ENCODE measurements around the gene TRMT61B.

The TRMT61B gene

DNA sequence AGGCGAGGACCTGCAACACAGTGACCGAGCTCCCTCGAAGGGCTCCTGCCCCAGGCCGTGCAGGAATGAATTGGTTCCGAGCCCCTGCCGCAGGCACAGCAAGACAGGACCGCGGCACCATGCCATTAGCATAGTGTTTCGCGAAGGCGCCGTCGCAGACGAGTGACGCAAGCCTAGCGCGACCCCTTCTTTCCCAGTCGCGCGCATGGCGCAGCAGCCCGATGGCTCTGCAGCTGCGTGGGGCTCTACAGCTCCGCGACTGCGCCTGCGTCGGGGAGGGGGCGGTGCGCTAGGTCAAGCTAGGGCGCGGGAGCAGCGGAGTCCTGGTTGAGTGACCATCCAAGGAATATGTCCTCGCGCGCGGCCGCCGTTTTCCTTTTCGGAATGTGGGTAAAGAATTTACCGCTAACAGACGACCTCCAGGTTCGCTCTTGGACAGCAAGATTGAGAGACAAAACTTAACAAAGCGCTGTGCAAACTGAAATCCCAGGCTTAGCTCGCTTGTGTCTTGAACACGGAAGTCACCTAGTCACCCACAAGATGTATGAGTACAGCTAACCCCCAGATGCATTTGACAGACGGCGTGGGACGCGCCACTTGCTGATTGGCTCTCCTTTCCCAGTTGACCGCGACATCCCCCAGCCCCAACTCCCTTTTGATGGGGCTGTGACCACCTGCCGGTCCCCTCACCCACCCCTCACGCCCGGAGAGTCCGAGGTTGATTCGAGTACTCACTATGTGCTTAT lies at the start of gene TRMT61B:
Gene TRMT61B (minus strand): TSS at position 164 of the 746 bp plus-strand sequence. CDS start 32 bp downstream, at position 132.
- H3K36me3 ChIP-seq (ENCODE audit: control insufficient read depth, low read depth, low read length), result peaks cover 4% of the 10 kb centered on the region
- H3K27me3 ChIP-seq (ENCODE audit: control insufficient read depth, insufficient read depth, low read length), result peaks cover 7% of the 10 kb centered on the region
- peak within 1 kb of the TSS; percentile 77 for H3K27ac ChIP-seq (ENCODE audit: low read length)
- no peaks in the 10 kb centered on the region for H3K9me3 ChIP-seq (ENCODE audit: control insufficient read depth, low read depth, low read length)
- H3K4me3 ChIP-seq (ENCODE audit: low read length), result peak within 1 kb of the TSS; percentile 97
- peak within 1 kb of the TSS; percentile 89 for H3K9ac ChIP-seq (ENCODE audit: low read length)
- no peaks in the 10 kb centered on the region for H3K4me1 ChIP-seq (ENCODE audit: control insufficient read depth, low read depth, low read length)

DNA sequence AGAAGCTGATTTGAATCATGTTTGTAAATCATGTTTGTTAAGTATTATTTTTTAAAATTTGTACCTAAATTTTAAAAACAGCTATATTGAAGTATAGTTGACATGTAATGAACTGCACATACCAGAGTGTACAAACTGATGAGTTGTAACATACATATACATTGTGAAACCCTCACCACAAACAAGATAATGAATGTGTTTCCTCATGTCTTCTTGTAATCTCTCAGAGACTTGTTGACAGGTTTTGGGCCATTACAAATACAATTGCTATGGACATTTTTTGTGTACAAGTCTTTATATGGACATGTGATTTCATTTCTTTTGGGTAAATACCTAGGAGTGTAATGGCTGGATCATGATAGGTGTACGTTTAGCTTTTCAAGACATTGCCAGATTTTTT lies 45.8 kb upstream of the TRMT61B start:
- Histone ChIP-seq H3K9me3 (ENCODE audit: control insufficient read depth, low read depth, low read length) (no peaks in the 10 kb centered on the region), H3K4me3 (ENCODE audit: low read length) (no peak overlapping the region), H3K9ac (ENCODE audit: low read length) (no peak overlapping the region), H3K36me3 (ENCODE audit: control insufficient read depth, low read depth, low read length) (peaks cover 72% of the 10 kb centered on the region), H3K27ac (ENCODE audit: low read length) (no peak overlapping the region), H3K27me3 (ENCODE audit: control insufficient read depth, insufficient read depth, low read length) (no peaks in the 10 kb centered on the region), H3K4me1 (ENCODE audit: control insufficient read depth, low read depth, low read length) (no peaks in the 10 kb centered on the region)

DNA sequence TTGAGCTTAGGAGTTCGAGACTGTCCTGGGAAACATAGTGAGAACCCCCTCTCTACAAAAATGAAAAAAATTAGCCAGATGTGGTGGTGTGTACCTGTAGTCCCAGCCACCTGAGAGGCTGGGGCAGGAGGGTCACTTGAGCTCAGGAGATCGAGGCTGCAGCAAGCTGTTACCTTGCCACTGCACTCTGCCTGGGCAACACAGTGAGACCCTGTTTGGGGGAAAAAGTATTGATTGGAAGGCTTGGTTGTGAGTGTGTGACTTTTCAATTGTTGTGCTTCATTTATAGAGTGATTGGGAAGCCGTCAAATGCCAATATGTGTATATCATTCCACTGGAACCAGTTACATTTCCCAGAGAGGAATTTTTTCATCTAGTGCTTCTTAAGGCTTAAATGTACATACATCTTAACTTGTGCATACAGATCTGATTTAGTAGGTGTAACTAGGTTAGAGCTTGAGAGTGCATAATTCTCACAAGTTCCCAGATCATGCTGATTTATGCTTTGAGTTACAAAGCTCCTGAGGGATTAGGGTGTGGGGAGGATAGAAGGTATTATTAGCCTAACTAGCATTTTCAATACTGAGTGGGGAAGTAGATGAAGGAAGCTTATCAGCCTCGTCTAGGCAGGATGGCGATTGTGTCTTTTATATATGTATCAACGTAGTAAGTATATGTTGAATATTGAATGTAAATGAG lies 39.7 kb upstream of the TRMT61B start:
- Histone ChIP-seq H3K36me3 (ENCODE audit: control insufficient read depth, low read depth, low read length) (peaks cover 74% of the 10 kb centered on the region), H3K4me1 (ENCODE audit: control insufficient read depth, low read depth, low read length) (no peaks in the 10 kb centered on the region), H3K9me3 (ENCODE audit: control insufficient read depth, low read depth, low read length) (no peaks in the 10 kb centered on the region), H3K27ac (ENCODE audit: low read length) (no peak overlapping the region), H3K4me3 (ENCODE audit: low read length) (no peak overlapping the region), H3K9ac (ENCODE audit: low read length) (no peak overlapping the region), H3K27me3 (ENCODE audit: control insufficient read depth, insufficient read depth, low read length) (no peaks in the 10 kb centered on the region)

DNA sequence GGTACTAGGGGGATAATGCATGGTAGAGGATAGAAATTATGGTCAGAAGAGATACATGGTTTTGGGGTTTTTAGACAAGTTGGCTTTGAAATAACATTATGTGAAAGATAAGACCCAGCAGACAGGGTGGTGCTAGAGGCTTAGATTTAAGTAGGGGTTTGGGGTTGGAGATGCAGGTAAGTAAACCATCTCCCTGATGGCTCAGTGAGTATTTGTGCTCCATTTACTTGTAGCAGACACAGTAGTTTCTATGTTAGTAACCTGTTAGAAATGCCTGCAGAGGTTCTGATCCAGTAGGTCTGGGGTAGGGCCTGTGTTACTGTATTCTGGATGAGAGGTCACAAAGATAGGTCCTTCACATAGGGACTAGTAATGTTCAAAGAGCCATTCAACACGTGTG lies 38.1 kb upstream of the TRMT61B start:
- Histone ChIP-seq H3K9me3 (ENCODE audit: control insufficient read depth, low read depth, low read length) (no peaks in the 10 kb centered on the region), H3K9ac (ENCODE audit: low read length) (no peak overlapping the region), H3K4me3 (ENCODE audit: low read length) (no peak overlapping the region), H3K27me3 (ENCODE audit: control insufficient read depth, insufficient read depth, low read length) (no peaks in the 10 kb centered on the region), H3K27ac (ENCODE audit: low read length) (no peak overlapping the region), H3K36me3 (ENCODE audit: control insufficient read depth, low read depth, low read length) (peaks cover 78% of the 10 kb centered on the region), H3K4me1 (ENCODE audit: control insufficient read depth, low read depth, low read length) (no peaks in the 10 kb centered on the region)

DNA sequence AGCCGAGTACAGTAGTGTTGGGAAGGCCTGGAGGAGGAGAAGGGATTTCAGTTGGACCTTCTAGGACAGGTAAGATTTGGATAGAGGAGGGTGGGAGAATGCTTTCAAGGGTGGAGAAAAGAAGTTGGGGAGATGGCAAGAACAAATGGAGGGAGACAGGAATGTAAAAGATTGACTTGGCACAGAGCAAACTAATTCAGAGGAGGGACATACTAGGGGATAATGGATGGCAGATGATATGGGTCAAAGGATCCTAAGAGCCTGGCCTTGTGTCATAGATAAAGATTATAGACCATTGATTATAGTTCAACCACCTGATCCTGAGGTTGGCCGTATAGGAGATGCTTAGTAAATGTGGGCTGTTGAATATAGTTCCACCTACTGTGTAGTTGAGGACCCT lies 36.7 kb upstream of the TRMT61B start:
- Histone ChIP-seq H3K9me3 (ENCODE audit: control insufficient read depth, low read depth, low read length) (no peaks in the 10 kb centered on the region), H3K36me3 (ENCODE audit: control insufficient read depth, low read depth, low read length) (peaks cover 81% of the 10 kb centered on the region), H3K4me3 (ENCODE audit: low read length) (no peak overlapping the region), H3K27me3 (ENCODE audit: control insufficient read depth, insufficient read depth, low read length) (no peaks in the 10 kb centered on the region), H3K27ac (ENCODE audit: low read length) (no peak overlapping the region), H3K4me1 (ENCODE audit: control insufficient read depth, low read depth, low read length) (no peaks in the 10 kb centered on the region), H3K9ac (ENCODE audit: low read length) (no peak overlapping the region)

DNA sequence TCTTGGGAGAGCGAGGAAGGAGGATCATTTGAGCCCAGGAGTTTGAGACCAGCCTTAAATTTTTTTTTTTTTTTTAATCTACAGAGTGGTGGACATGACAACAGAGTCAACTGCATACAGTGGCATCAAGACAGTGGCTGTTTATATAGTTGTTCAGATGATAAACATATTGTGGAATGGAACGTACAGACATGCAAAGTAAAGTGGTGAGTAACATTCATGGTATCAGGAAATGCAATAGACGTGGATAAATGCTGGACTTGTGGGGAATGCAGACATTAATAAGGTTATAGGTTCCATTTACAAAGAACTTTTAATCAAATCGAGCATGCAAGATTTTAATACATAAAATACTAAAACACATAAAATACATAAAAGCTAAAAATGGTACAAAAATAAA lies 36.3 kb upstream of the TRMT61B start:
- Histone ChIP-seq H3K9me3 (ENCODE audit: control insufficient read depth, low read depth, low read length) (no peaks in the 10 kb centered on the region), H3K36me3 (ENCODE audit: control insufficient read depth, low read depth, low read length) (peaks cover 79% of the 10 kb centered on the region), H3K9ac (ENCODE audit: low read length) (no peak overlapping the region), H3K27ac (ENCODE audit: low read length) (no peak overlapping the region), H3K27me3 (ENCODE audit: control insufficient read depth, insufficient read depth, low read length) (no peaks in the 10 kb centered on the region), H3K4me3 (ENCODE audit: low read length) (no peak overlapping the region), H3K4me1 (ENCODE audit: control insufficient read depth, low read depth, low read length) (no peaks in the 10 kb centered on the region)

DNA sequence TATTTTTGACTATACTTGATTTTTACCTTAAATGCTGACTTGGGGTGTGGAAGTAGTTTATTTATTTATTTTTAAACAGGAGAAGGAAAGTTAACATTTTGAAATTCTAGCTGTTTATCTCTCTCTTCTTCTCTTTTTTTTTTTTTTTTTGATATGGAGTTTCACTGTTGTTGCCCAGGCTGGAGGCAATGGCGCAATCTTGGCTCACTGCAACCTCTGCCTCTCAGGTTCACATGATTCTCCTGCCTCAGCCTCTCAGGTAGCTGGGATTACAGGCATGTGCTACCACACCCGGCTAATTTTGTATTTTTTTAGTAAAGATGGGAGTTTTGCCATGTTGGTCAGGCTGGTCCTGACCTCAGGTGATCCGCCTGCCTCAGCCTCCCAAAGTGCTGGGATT lies 35.4 kb upstream of the TRMT61B start:
- H3K4me1 ChIP-seq (ENCODE audit: control insufficient read depth, low read depth, low read length), result no peaks in the 10 kb centered on the region
- no peak overlapping the region for H3K4me3 ChIP-seq (ENCODE audit: low read length)
- no peak overlapping the region for H3K9ac ChIP-seq (ENCODE audit: low read length)
- H3K27ac ChIP-seq (ENCODE audit: low read length), result no peak overlapping the region
- H3K36me3 ChIP-seq (ENCODE audit: control insufficient read depth, low read depth, low read length), result peaks cover 79% of the 10 kb centered on the region
- no peaks in the 10 kb centered on the region for H3K9me3 ChIP-seq (ENCODE audit: control insufficient read depth, low read depth, low read length)
- no peaks in the 10 kb centered on the region for H3K27me3 ChIP-seq (ENCODE audit: control insufficient read depth, insufficient read depth, low read length)

DNA sequence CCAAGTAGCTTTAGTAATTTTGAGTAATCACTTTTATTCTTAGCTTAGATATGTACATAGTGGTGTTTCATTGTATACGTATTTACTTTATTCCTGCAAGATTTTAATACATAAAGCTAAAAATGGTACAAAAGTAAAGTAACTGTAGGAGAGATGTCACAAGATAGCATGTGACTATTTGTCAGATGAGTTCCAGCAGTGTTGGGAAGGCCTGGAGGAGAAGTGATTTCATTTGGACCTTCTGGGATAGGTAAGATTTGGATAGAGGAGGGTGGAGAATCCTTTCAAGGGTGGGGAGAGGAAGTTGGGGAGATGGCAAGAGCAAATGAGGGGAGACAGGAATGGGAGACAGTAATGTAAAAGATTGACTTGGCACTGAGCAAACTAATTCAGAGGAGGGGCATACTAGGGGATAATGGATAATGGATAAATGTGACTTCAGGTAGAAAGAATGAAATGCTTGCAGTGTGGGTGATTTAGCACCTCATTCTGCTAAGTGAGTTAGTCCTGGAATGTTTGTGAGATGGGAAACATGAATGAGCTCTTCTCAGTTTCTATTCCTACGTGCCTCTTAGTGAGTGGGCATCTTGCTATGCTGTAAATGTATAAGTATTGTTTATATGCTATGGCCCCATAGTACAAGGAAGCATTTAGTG lies 34.8 kb upstream of the TRMT61B start:
- Histone ChIP-seq H3K9ac (ENCODE audit: low read length) (no peak overlapping the region), H3K36me3 (ENCODE audit: control insufficient read depth, low read depth, low read length) (peaks cover 75% of the 10 kb centered on the region), H3K9me3 (ENCODE audit: control insufficient read depth, low read depth, low read length) (no peaks in the 10 kb centered on the region), H3K4me1 (ENCODE audit: control insufficient read depth, low read depth, low read length) (no peaks in the 10 kb centered on the region), H3K4me3 (ENCODE audit: low read length) (no peak overlapping the region), H3K27me3 (ENCODE audit: control insufficient read depth, insufficient read depth, low read length) (no peaks in the 10 kb centered on the region), H3K27ac (ENCODE audit: low read length) (no peak overlapping the region)

DNA sequence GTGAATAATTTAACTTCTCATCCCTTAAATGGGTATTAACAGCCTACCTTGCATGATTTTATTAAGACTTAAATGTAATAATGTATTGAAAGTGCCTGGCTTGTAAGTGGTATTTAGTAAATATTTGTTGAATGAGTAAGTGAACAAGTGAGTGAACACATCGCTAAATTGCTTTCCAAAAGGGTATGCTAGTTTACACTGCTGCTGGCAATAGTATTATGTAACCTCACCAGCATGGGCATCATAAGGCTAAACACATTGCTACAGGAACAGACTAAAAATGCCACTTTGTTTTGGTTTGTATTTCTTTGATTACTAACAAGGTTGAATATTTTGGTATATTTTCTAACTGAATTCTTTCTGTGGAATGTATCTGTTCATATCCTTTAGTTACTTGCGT lies 34.2 kb upstream of the TRMT61B start:
- Histone ChIP-seq H3K4me3 (ENCODE audit: low read length) (no peak overlapping the region), H3K9me3 (ENCODE audit: control insufficient read depth, low read depth, low read length) (no peaks in the 10 kb centered on the region), H3K27ac (ENCODE audit: low read length) (no peak overlapping the region), H3K36me3 (ENCODE audit: control insufficient read depth, low read depth, low read length) (peaks cover 68% of the 10 kb centered on the region), H3K4me1 (ENCODE audit: control insufficient read depth, low read depth, low read length) (no peaks in the 10 kb centered on the region), H3K9ac (ENCODE audit: low read length) (no peak overlapping the region), H3K27me3 (ENCODE audit: control insufficient read depth, insufficient read depth, low read length) (no peaks in the 10 kb centered on the region)

DNA sequence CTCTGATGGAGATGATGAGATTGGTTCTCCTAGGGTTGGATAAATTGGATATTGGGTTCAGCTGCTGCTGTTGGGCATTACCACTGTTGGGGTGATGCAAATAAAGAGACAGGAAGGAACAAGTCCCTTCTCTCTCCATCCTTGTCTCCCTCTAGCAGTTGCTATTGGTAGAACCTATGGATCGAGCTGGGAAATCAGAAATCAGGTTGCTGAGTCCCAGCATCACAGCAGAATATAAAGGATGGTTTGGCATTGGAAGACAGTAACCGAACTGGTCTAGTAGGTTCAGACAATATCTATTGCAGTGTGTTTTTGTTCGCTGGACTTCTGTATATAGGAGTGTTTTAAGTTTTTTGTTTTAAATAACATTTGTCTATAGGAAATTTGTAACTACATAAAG lies 32.5 kb upstream of the TRMT61B start:
- Histone ChIP-seq H3K4me3 (ENCODE audit: low read length) (no peak overlapping the region), H3K27me3 (ENCODE audit: control insufficient read depth, insufficient read depth, low read length) (no peaks in the 10 kb centered on the region), H3K9me3 (ENCODE audit: control insufficient read depth, low read depth, low read length) (no peaks in the 10 kb centered on the region), H3K36me3 (ENCODE audit: control insufficient read depth, low read depth, low read length) (peaks cover 52% of the 10 kb centered on the region), H3K4me1 (ENCODE audit: control insufficient read depth, low read depth, low read length) (peaks cover 7% of the 10 kb centered on the region), H3K9ac (ENCODE audit: low read length) (no peak overlapping the region), H3K27ac (ENCODE audit: low read length) (no peak overlapping the region)

DNA sequence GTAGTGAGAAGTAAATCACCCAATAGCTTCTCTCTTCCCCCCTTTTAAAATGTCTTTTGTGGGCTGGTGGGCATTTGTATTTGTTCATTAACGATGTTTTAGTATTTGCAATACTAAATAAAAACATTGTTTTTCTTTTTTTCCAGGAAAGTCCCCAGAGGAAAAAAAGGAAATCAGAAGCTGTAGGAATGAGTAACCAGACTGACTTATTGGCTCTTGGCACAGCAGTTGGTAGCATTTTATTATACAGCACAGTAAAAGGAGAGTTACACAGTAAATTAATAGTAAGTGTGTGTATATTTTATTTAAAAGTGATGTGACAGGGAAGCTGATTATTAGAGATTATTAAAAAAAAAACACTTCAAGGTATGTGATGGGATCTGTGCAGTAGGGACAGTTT lies 31.7 kb upstream of the TRMT61B start:
- no peak overlapping the region for H3K4me3 ChIP-seq (ENCODE audit: low read length)
- H3K27me3 ChIP-seq (ENCODE audit: control insufficient read depth, insufficient read depth, low read length), result no peaks in the 10 kb centered on the region
- H3K9me3 ChIP-seq (ENCODE audit: control insufficient read depth, low read depth, low read length), result no peaks in the 10 kb centered on the region
- peaks cover 45% of the 10 kb centered on the region for H3K36me3 ChIP-seq (ENCODE audit: control insufficient read depth, low read depth, low read length)
- H3K27ac ChIP-seq (ENCODE audit: low read length), result no peak overlapping the region
- peaks cover 14% of the 10 kb centered on the region for H3K4me1 ChIP-seq (ENCODE audit: control insufficient read depth, low read depth, low read length)
- no peak overlapping the region for H3K9ac ChIP-seq (ENCODE audit: low read length)
